SK-N-DZ (cell line): Measurements from ENCODE around the gene MYO18B.

ENCODE experiments used
- DNase-seq: peaks from one replicate; pipeline ENCODE4 v3.0.0-alpha.2; 2015; ENCODE audit warnings: low spot score

The MYO18B gene

DNA sequence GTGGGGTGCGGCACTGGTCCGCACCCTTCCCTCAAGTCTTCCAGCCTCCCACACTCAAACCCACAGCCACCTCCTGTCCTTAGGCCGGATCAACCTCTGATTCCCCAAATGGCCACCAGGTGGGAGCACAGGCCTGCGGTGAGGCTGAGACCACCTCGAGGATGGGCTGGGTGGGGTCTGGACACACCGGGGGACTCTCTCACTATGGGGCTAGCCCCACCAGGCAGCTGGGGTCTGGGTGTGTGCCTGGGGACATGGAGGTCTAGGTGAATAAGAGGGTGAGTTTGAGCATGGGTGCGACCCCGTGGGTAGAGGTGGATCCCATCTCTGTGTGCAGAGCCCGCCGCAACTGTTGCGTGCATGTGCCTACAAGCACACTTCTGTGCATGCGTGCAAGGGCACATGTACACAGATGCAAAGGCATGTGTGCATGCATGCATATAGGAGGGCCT, 32.6 kb downstream of the MYO18B start:
- peak; percentile 80 for DNase-seq

DNA sequence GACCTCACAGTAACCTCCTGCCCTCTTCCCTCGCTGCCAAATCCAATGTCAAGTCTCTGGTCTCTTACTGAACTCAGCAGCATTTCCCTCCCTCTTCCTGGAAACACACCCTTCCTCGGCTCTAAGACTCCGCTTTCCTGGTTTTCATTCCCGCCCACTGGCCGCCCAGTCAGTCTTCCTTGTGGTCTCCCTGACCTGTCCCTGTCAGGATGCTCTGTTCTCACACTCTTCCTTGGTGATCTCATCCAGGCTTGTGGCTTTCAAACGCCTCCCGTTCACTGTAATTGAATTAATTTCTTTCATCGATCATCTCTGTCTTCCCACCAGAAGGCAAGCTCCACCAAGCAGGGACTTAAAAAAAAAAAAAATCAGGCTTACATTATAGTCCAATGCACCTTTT, 33.5 kb downstream of the MYO18B start:
- DNase-seq, result peak; percentile 89

DNA sequence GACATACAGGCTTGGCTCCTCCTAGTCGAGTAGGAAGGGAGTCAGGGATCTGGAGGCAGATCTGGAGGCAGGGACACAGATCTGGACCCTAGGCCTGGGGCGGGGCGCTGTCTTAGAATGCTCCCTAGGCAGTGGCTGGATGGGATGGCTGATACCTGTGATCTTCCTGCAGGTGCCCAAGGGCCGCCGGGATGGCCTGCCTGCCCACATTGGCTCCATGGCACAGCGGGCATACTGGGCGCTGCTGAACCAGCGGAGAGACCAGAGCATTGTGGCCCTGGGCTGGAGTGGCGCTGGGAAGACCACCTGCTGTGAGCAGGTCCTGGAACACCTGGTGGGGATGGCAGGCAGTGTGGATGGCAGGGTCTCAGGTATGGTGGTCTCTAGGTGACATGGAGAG, 35.4 kb downstream of the MYO18B start:
- no peak for DNase-seq

DNA sequence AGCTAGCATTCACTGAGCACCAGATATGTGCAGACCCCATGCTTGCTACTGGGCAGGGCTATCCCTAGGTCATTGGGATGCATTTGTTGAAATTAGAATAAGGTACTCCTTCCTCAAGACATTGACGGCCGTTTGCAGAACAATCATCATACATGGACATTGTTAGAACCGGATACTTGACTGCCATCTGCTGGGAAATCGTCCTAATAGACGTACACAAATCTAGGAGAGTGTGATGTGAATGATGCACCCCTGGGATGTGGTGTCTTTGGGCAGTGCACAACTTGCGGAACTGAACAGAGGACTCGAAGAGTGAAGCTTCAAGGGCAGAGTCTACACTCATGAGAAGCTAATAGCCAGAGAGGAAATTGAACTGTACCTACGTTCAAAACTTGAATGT, 35.9 kb downstream of the MYO18B start:
- peak; percentile 65 for DNase-seq

DNA sequence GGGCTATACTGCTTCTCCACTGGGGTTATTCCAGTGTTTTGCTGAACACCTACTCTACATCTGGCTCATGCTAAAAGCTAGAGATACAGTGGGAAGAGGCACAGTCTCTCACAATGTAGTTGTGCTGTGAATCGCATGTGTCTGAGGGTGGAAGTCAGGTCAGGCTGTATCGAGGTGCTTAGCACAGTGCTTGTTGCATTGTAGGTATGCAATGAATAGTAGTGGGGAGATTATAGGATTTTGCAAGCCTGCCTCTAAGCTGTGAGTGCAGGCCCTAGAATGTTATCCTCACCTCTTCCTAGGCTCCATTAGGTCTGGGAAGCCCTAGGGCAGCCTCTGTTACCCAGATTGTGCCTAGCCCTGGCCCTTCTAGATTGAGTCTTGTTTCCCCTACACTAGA, 37.4 kb downstream of the MYO18B start:
- DNase-seq, result no peak

DNA sequence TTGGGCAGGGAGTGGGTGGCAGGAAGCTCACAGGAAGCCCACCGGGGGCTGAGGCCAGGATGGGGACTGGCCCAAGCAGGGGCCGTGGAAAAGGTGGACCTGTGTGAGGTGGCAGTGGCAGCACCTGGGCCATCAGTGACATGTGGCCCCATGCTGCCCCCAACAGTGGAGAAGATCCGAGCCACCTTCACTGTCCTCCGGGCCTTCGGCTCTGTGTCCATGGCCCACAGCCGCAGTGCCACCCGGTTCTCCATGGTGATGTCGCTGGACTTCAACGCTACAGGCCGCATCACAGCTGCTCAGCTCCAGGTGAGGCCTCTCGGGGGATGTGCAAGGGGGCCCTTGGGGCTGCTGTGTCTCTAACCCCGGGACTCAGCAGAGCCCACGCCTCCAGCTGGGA, 37.9 kb downstream of the MYO18B start:
- DNase-seq, result no peak

DNA sequence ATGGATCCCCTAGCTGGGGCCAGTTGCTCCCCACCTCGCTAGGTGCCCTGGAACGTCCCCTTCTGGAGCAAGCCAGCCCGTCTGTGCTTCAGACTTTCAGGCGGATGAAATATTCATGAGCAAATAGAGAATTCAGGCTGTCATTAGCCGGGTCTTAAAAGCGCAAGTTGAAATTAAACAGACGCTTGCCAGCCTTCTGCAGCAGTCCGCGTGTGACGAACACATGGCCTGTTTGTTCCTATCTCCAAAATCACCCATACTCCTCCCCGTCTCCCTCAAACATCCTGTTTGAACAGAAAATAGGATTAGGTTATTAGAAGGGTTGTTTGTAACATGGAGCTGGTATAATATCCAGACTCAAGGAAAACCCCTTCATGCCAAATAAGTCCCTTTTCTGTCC, 38.7 kb downstream of the MYO18B start:
- peak; percentile 98 for DNase-seq

DNA sequence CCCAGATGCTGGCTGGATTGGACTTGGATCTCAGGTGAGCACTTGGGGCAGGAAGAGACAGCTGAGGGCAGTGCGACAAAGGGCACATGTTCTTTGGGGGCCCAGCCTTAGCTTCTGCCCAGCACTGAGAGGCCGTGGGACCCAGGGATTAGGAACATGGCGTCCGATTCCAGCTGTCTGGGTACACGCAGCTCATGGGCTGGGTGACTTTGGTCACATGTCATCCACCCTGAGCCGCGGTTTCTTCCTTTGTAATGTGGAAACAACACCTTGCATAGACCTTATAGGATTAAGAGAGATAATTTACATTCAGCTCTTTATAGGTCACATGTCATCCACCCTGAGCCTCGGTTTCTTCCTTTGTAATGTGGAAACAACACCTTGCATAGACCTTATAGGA, 39.8 kb downstream of the MYO18B start:
- DNase-seq, result no peak

DNA sequence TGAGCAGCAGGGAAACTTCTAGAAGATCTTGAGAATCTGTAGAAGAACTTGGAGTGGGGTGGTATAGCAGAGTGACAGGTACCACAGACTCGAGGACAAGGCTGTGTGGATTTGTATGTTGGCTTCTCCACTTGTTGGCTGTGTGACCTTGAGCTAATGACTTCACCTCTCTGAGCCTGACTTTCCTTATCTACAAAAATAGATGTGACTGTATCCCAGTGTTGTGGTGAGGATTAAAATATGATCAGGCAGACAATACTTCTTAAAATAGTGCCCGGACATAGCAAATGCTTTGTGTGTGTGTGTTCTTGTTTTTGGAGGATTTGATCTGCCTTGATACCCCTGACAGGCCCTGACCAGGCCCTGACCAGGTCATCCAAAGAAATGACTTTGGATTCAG, 40.8 kb downstream of the MYO18B start:
- no peak for DNase-seq

DNA sequence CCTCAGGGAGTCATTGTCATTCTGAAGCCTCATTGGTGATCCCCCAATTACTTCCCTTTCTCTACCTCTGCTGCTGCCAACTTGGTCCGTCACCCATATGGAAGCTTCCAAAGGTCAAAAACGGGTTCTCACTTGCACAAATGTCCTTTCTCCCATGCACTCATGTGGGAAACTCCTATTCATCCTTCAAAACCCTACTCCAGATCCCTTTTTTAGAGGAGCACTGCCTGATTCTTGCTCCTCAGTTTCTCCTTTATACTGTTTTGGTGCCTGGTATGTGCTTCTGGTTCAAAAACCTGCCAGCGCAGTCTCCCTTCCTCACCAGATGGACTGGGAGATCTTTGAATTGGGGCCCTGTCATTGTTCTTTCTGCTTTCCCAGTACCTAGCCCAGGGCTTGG, 41.9 kb downstream of the MYO18B start:
- DNase-seq, result no peak

DNA sequence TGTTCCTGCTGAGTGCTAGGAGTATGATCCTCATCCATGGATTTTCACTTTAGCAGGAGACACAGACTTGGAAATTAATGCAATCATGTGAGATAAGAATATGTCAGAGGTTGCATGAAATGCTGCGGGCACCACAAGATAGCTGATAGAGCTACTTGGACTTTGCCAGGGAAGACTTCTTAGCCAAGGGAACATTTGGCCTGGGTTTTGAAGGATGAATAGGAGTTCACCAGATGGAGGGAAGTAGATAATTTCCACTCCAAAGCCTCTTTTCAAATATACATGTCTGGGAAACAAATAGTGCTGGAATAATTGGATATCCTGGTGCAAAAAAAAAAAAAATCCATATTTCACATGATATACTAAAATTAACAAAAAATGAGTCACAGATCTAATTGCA, 44.2 kb downstream of the MYO18B start:
- DNase-seq, result no peak

DNA sequence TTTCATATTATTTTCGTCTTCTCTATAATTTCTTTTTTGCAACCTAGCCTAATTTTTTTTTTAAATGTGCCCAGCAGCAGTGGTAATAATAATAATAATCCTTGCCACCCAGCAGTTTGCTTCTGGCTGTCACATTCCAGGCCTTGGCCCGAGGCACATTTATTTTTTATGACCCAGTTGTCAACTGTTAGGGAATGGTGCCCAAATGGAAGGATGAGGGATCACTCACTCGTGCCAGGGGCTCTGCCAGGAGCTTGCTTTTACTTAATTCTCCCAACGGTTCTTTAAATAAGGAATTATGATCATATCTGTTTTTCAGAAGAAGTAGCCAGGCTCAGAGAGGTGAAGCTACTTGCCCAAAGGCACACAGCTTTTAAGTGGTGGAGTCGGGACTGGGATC, 49.6 kb downstream of the MYO18B start:
- DNase-seq, result no peak

DNA sequence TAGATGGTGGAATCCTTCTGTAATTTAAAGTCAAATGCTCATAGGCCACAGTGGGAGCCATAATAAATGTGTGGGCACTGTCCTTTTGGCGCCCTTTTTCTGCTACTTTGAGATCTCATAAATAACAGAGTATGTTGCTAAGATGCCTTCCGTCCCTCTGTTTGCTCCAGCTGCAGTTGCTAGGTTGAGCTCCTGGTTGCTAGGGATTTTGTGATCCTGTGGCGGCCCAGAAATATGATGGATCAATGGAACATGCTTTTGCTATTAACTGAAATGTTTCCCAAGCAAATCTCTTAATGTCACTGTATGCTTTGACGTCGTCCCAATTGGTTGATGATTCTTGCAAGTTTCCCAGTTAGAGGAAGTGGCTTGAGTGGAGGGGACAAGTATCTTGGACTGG, 53.5 kb downstream of the MYO18B start:
- DNase-seq, result no peak

DNA sequence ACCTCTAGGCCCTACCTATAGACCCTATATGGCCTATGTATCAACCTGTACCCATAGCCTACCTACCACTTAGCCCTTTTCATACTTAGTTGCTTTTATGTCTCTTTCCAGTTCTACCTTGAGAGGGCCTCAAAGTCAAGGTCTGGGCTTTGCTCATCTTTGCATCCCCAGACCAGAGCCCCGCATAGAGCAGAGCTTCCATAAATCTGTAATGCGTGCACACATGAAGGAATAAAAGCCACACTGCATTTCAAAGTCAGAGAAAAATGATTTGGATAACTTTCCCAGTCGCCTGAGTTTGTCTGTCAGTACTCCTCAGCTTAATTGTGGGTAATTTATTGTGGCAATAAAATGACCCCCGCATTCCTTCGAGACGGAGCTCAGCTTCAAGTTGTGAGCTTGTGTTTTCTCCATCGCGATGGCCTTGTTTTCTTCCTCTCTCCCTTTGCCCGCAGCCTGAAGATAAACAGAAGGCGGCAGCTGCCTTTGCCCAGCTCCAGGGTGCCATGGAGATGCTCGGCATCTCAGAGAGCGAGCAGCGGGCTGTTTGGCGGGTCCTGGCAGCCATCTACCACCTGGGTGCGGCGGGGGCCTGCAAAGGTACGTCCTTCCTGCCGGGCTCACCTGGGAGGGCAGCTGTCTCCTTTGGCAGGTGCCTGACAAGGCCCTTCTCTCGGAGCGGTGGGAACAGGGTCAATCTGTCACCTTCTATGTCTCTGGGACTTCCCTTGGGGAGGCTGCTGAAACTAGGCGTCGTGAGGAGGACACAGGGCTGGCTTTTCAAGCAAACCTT, 55.7 kb downstream of the MYO18B start:
- no peak for DNase-seq

DNA sequence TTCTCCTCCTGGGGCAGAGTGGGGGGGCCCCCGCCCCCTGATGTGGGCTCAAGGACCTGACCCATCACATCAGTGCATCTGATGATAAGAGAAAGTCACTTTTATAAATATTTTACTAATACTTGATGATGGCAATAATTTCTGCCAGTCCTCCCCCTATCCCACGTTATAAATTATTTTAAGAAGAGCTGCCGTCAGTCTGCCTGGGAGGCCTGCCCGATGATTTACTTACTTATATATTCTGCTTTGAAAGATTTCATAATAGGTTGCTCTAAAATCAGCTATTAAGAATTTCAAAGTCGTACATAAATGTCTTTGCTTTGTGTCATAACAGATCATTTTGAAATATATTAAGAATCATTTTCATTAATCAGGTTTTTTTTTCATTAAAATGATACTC, 58.8 kb downstream of the MYO18B start:
- no peak for DNase-seq

DNA sequence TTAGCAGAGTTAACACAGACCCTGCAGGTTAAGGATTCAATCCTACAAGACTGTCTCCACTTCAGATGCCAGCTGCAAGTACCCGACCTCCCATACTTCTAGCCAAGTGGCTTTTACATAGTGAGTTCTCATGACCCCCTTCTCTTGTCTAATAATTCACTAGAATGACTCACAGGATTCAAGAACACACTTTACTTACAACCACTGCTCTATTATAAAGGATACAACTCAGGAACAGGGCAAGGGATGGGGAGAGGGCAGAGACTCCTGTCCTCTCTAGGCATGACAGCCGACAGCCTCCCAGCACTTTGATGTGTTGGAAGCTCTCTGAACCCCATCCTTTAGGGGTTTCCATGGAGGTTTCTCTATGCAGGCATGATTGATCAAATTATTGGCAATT, 60.0 kb downstream of the MYO18B start:
- DNase-seq, result no peak

DNA sequence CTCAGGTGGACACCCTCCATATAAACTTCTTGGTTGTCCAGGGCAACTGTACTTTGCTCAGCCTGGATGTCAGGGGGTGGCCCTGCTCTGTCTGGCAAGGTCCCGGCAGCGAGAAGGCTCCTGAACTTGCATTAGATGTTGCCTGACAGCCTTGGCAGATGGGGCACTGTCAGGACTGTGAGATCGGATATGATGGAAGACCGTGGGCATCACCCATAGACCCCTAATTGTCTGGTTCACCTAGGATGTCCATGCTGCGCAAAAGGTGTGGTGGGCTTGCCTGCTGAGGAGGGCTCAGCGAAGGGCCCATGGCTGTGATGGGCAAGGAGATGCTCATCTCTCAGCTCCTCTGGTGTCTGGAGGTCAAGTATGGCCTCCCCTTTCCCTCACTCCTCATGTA, 62.7 kb downstream of the MYO18B start:
- no peak for DNase-seq

DNA sequence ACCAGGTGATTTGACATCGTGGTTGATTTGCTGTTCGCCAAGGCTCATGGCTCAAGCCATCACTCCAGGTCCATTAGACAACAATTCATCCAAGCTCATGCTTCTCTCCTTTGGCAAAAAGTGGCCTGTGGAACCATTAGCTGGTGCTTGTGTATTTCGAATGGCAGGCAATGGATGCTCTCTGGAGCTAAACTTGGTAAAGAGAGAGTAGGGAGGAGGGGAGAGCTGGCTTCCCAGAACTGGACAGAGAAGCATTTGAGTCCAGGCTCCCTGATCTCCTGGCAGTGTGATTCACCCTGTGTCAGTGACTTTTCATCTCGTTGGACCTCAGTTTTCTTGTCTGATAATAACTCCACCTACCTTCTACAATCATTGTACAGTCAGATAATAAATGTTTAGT, 64.6 kb downstream of the MYO18B start:
- DNase-seq, result no peak

DNA sequence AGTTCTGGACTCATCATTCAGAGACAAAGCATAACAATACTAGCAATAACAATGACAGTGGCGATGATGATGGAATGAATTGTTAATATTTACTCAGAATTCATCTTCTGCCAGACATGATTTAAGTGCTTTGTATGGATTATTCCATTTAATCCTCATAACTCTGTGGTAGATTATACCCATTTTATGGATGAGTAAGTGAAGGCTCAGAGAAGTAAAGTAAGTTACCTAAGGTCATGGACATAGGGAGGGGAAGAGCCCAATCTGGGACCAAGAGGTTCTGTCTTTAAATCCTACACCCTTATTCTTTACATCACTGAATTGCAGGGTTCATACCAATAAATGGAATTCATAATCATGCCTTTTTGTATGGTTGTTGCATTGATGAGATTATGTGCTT, 72.7 kb downstream of the MYO18B start:
- DNase-seq, result no peak

DNA sequence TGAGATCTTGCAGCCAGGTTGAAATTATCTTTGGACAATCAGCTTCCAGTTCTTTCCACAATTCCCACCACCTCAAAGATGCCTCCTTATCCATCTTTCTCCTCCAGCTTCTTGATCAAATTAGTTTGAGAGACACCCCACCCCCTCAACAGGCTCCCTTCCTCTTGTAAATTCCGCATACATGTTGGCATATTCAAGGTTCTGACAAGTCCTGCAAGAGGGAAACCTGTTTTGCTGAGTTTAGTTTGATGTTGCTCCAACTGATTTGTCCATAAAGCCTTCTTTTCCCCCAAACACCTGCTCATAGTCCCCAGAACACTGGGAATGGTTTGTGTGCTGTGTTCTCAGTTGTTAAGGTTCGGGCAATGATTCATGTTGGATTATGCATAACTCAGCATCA, 73.6 kb downstream of the MYO18B start:
- DNase-seq, result no peak

DNA sequence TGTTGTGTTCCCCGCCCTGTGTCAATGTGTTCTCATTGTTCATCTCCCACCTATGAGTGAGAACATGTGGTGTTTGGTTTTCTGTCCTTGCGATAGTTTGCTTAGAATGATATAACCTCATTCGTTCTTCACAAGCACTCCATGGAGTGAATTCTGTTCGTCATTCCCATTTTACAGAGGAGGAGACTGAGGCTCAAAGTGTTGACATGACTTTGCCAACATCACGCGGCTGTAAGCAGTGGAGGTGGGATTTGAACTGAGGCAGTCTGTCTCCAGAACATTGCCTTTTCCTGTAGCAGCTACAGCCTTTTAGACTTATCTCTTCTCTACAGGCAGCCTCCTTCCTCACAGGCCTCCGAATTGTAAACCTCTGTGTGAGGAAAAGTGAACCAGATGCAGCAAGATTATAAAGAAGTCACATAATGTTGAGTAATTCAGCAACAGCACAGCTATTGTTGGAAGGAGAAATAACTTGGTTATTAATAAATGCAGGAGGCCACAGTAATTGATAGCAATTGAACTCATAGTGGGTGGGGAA, 74.6 kb downstream of the MYO18B start:
- DNase-seq, result no peak

DNA sequence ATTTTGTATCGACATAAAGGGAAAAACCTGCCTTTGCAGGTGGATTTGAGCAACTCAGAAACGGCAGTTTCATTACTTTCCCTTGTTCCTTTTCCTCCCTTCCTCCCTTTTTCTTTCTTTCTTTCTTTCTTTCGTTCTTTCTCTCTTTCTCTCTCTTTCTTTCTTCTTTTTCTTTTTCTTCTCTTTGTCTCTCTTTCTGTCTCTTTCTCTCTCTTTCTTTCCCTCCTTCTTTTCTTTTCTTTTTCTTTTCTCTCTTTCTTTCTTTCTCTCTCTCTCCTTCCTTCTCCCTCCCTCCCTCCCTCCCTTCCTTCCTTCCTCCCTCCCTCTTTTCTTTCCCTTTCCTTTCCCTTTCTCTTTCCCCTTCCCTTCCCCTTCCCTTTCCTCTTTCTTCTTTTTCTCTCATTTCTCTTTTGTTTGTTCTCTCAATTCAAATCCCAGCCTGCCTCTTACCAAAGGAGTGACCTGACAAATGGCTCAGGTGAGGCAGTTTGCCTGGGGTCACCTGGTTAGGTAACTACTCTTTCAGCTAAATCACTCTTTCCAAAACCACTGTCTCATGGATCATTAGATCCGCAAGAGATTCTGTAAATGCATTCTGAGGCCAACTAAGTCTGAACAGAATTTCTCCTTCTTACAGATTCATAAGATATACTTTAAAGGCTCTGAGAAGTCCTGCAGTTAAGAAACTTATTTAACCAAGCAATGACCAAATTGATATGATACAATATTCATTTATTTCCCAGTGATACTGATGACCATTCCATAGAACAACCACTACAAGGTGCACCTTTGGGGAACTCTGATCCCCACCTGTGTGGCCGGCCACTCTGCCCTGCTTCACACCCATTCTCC, 75.3 kb downstream of the MYO18B start:
- DNase-seq, result no peak

DNA sequence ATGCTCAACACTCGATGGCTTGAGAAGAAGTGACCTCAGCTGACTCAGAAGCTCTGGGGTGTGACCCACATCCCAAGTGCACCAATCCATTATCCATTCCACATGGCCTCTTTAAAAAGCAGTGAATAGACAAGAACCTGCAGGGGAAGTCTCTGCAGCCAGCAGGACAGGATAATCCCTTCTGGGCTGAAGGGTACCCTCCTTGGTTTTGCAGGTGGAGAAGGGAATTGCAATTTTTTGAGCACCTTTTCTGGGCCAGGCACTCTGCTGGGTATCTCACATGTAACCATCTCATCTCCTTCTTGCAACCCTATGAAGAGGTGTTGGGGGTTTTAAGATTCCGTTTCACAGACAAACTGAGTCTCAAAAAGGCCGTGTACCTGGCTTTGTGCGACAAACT, 76.6 kb downstream of the MYO18B start:
- DNase-seq, result no peak
